Neural cell (in vitro differentiated cells): Measurements from ENCODE around the gene UBASH3A. TPM values are rescaled to one million over a fixed set of nuclear protein-coding genes. Genes with fewer than 3 reads are reported as not detected.

Experiments used
- H2AFZ ChIP-seq: fragments of 200-600, 300-800 bp; sonication (generic), shearing (Covaris generic); 2 replicates; pipeline ENCODE4 v1.6.0; 2014; ENCODE audit warnings: low read depth, mild to moderate bottlenecking, antibody characterized with exemption, low read length, moderate library complexity
- H3F3A ChIP-seq: fragments of 200-600 bp; shearing (Covaris generic); 2 replicates; pipeline ENCODE4 v1.6.1; 2016; ENCODE audit warnings: mild to moderate bottlenecking, moderate library complexity, mixed read lengths, antibody characterized with exemption, low read length; ENCODE audit not compliant: insufficient read depth, poor library complexity, severe bottlenecking
- H3K27ac ChIP-seq: fragments of 200-600, 300-800 bp; sonication (generic), shearing (Covaris generic); 2 replicates; pipeline ENCODE4 v1.5.1; 2014; ENCODE audit warnings: mild to moderate bottlenecking, low read length, moderate library complexity
- H3K27me3 ChIP-seq: fragments of 300-800, 200-600 bp; sonication (generic), shearing (Covaris generic); 2 replicates; pipeline ENCODE4 v1.6.0; 2014; ENCODE audit warnings: mild to moderate bottlenecking, low read depth, low read length, moderate library complexity; ENCODE audit not compliant: insufficient read depth
- H3K36me3 ChIP-seq: fragments of 300-800, 200-600 bp; sonication (generic), shearing (Covaris generic); 2 replicates; pipeline ENCODE4 v1.5.1; 2014; ENCODE audit warnings: mild to moderate bottlenecking, antibody characterized with exemption, low read length, moderate library complexity; ENCODE audit not compliant: insufficient read depth
- H3K4me2 ChIP-seq: fragments of 300-800, 200-600 bp; sonication (generic), shearing (Covaris generic); 2 replicates; pipeline ENCODE4 v1.6.0; 2014; ENCODE audit warnings: mild to moderate bottlenecking, low read length
- H3K4me3 ChIP-seq: fragments of 300-800, 200-600 bp; sonication (generic), shearing (Covaris generic); 2 replicates; pipeline ENCODE4 v1.5.1; 2014; ENCODE audit warnings: mild to moderate bottlenecking, low read length, moderate library complexity
- H3K79me2 ChIP-seq: fragments of 200-600 bp; shearing (Covaris generic); replicated peaks from 2 replicates; pipeline ENCODE4 v1.6.0; 2014; ENCODE audit warnings: mild to moderate bottlenecking, low read length, moderate library complexity; ENCODE audit not compliant: insufficient read depth
- H3K9ac ChIP-seq: fragments of 300-800, 200-600 bp; sonication (generic), shearing (Covaris generic); 2 replicates; pipeline ENCODE4 v1.6.1; 2016; ENCODE audit warnings: mild to moderate bottlenecking, low read length, mixed read lengths
- H3K9me2 ChIP-seq: fragments of 200-600 bp; shearing (Covaris generic); 2 replicates; pipeline ENCODE4 v1.6.1; 2016; ENCODE audit warnings: mild to moderate bottlenecking, low read length, mixed read lengths; ENCODE audit not compliant: insufficient read depth
- H3K9me3 ChIP-seq: fragments of 200-600, 300-800 bp; sonication (generic), shearing (Covaris generic); 2 replicates; pipeline ENCODE4 v1.6.1; 2016; ENCODE audit warnings: mild to moderate bottlenecking, mixed run types, low read length, moderate library complexity, mixed read lengths
- H4K20me1 ChIP-seq: fragments of 200-600 bp; shearing (Covaris generic); 2 replicates; pipeline ENCODE4 v1.6.1; 2016; ENCODE audit warnings: mild to moderate bottlenecking, mixed run types; ENCODE audit not compliant: insufficient read depth
- EP300 ChIP-seq: fragments of 450-650 bp; conservative IDR thresholded peaks from 2 replicates; pipeline ENCODE4 v1.6.1; 2014; ENCODE audit warnings: antibody characterized with exemption, mild to moderate bottlenecking, moderate library complexity; ENCODE audit not compliant: poor library complexity, severe bottlenecking
- EZH2 ChIP-seq: fragments of 200-600, 300-800 bp; shearing (Covaris generic), sonication (generic); IDR thresholded peaks from 2 replicates; pipeline ENCODE4 v1.6.1; 2014; ENCODE audit warnings: antibody characterized with exemption, low read length, borderline replicate concordance, mild to moderate bottlenecking; ENCODE audit not compliant: insufficient read depth, poor library complexity, severe bottlenecking
- MXI1 ChIP-seq: fragments of 450-650 bp; conservative IDR thresholded peaks from 2 replicates; pipeline ENCODE4 v1.6.1; 2014; ENCODE audit warnings: antibody characterized with exemption, mild to moderate bottlenecking; ENCODE audit not compliant: poor library complexity, severe bottlenecking
- POLR2AphosphoS5 ChIP-seq: IDR thresholded peaks from 2 replicates; pipeline ENCODE4 v1.6.1; 2012
- RAD21 ChIP-seq: fragments of 450-650 bp; conservative IDR thresholded peaks from 2 replicates; pipeline ENCODE4 v1.6.1; 2014; ENCODE audit warnings: antibody characterized with exemption, mild to moderate bottlenecking, moderate library complexity
- SMC3 ChIP-seq: fragments of 450-650 bp; conservative IDR thresholded peaks from 2 replicates; pipeline ENCODE4 v1.6.1; 2014; ENCODE audit warnings: antibody characterized with exemption, mild to moderate bottlenecking, moderate library complexity; ENCODE audit not compliant: poor library complexity
- TAF1 ChIP-seq: IDR thresholded peaks from 2 replicates; pipeline ENCODE4 v1.6.1; 2012; ENCODE audit warnings: low read depth
- polyA plus RNA-seq: library from polyadenylated mRNA; depleted of rRNA; stranded (reverse); fragments of >200 nt; gene quantifications from 2 replicates; pipeline ENCODE4 v1.2.3, GENCODE V29; 2014
- TF ChIP-seq, protein P1 (sequence below): fragments of 450-650 bp; IDR thresholded peaks from 2 replicates; pipeline ENCODE4 v1.5.1; 2014; ENCODE audit warnings: antibody characterized with exemption, mild to moderate bottlenecking, moderate library complexity; ENCODE audit not compliant: poor library complexity, severe bottlenecking
- TF ChIP-seq, protein P2 (sequence below): IDR thresholded peaks from 2 replicates; pipeline ENCODE4 v1.6.1; 2012; ENCODE audit warnings: borderline replicate concordance

Gene UBASH3A
- polyA plus RNA-seq, 1 donor from 2014 or later = not detected

DNA sequence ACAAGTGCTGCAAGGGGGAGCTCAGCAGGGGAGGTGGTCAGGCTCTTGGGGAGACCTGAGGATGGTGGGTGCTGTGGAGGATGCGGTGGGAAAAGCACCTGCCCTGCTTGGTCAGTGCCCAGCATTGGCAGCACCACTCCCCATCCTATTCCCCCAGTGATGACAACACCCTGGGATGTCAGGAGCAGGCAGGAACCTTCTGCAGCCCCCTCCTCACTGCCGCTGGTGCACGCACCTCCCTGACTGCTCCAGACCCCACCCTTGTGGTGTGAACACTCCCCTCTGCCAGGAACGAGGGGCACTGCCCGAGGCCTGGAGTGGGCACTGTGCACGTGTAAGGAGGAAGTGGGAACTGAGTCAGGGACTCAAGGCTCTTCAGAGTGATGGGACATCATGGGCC, 20.4 kb upstream of the UBASH3A start:
- Histone ChIP-seq H3K9me3 (no peaks in the 10 kb centered on the region), H2AFZ (no peak overlapping the region), H4K20me1 (no peaks in the 10 kb centered on the region), H3K9me2 (no peaks in the 10 kb centered on the region), H3K79me2 (no peaks in the 10 kb centered on the region), H3K27me3 (no peaks in the 10 kb centered on the region), H3K4me3 (no peak overlapping the region), H3K27ac (no peak overlapping the region), H3K9ac (no peak overlapping the region), H3K4me2 (no peak overlapping the region), H3F3A (no peaks in the 10 kb centered on the region), H3K36me3 (no peaks in the 10 kb centered on the region)
- TF ChIP-seq EZH2 = no peak
- TF ChIP-seq, protein P1, sequence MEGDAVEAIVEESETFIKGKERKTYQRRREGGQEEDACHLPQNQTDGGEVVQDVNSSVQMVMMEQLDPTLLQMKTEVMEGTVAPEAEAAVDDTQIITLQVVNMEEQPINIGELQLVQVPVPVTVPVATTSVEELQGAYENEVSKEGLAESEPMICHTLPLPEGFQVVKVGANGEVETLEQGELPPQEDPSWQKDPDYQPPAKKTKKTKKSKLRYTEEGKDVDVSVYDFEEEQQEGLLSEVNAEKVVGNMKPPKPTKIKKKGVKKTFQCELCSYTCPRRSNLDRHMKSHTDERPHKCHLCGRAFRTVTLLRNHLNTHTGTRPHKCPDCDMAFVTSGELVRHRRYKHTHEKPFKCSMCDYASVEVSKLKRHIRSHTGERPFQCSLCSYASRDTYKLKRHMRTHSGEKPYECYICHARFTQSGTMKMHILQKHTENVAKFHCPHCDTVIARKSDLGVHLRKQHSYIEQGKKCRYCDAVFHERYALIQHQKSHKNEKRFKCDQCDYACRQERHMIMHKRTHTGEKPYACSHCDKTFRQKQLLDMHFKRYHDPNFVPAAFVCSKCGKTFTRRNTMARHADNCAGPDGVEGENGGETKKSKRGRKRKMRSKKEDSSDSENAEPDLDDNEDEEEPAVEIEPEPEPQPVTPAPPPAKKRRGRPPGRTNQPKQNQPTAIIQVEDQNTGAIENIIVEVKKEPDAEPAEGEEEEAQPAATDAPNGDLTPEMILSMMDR = no peak
- TF ChIP-seq TAF1 = no peak
- TF ChIP-seq, protein P2, sequence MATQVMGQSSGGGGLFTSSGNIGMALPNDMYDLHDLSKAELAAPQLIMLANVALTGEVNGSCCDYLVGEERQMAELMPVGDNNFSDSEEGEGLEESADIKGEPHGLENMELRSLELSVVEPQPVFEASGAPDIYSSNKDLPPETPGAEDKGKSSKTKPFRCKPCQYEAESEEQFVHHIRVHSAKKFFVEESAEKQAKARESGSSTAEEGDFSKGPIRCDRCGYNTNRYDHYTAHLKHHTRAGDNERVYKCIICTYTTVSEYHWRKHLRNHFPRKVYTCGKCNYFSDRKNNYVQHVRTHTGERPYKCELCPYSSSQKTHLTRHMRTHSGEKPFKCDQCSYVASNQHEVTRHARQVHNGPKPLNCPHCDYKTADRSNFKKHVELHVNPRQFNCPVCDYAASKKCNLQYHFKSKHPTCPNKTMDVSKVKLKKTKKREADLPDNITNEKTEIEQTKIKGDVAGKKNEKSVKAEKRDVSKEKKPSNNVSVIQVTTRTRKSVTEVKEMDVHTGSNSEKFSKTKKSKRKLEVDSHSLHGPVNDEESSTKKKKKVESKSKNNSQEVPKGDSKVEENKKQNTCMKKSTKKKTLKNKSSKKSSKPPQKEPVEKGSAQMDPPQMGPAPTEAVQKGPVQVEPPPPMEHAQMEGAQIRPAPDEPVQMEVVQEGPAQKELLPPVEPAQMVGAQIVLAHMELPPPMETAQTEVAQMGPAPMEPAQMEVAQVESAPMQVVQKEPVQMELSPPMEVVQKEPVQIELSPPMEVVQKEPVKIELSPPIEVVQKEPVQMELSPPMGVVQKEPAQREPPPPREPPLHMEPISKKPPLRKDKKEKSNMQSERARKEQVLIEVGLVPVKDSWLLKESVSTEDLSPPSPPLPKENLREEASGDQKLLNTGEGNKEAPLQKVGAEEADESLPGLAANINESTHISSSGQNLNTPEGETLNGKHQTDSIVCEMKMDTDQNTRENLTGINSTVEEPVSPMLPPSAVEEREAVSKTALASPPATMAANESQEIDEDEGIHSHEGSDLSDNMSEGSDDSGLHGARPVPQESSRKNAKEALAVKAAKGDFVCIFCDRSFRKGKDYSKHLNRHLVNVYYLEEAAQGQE = no peak
- no peak for TF ChIP-seq POLR2AphosphoS5
- no peak for TF ChIP-seq MXI1
- TF ChIP-seq RAD21 = no peak
- no peak for TF ChIP-seq EP300
- TF ChIP-seq SMC3 = no peak

DNA sequence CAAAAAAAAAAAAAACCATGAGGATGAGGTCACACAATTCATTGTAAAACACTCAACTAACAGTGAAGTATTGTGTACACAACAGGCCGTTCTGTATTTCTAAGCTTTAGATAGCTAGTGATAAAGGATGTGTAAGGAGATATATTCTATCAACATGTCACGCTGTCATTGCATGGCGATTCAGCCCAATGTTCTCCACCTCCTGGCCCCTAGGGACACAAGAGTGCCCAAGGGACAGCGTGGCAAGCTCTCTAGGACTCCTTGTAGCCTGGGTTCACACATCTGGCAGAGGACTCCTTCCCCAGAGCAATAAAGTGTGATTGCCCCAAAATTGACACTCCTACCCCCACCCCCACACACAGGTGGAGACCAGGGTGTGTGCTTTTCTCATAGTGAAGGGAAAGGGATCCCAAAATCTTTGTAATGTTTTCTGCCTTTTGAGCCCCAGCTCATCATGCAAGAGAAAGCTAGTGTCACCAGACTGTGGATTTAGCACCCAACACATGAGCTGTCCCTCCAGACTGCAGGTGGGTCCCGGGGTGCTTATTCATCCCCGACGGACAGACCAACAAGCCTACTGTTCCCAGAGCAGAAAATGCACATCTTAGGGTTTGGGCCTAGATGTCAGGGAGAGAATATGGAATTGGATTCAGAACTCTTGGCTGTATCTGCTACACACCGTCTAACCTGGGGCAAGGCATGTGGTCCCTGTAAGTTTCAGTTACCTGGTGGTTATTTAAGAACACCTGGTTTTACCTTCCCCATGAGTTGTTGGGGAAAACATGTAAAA, 19.4 kb upstream of the UBASH3A start:
- Histone ChIP-seq H3K4me2 (no peak overlapping the region), H3K9me2 (no peaks in the 10 kb centered on the region), H3K27me3 (no peaks in the 10 kb centered on the region), H3F3A (no peaks in the 10 kb centered on the region), H4K20me1 (no peaks in the 10 kb centered on the region), H3K4me3 (no peak overlapping the region), H3K9me3 (no peaks in the 10 kb centered on the region), H3K79me2 (no peaks in the 10 kb centered on the region), H3K27ac (no peak overlapping the region), H2AFZ (no peak overlapping the region), H3K9ac (no peak overlapping the region), H3K36me3 (no peaks in the 10 kb centered on the region)
- TF ChIP-seq, protein P1 = no peak
- TF ChIP-seq MXI1 (no peak), POLR2AphosphoS5 (no peak), TAF1 (no peak), EZH2 (no peak), SMC3 (no peak), EP300 (no peak), RAD21 (no peak)
- TF ChIP-seq, protein P2 = no peak
